Neural cell (in vitro differentiated cells): ENCODE results near the gene C10orf143. TPM values are rescaled to one million over a fixed set of nuclear protein-coding genes. Genes with fewer than 3 reads are reported as not detected.

Source experiments
- H2AFZ ChIP-seq: fragments of 200-600, 300-800 bp; sonication (generic), shearing (Covaris generic); 2 replicates; pipeline ENCODE4 v1.6.0; 2014; ENCODE audit warnings: low read depth, mild to moderate bottlenecking, antibody characterized with exemption, low read length, moderate library complexity
- H3F3A ChIP-seq: fragments of 200-600 bp; shearing (Covaris generic); 2 replicates; pipeline ENCODE4 v1.6.1; 2016; ENCODE audit warnings: mild to moderate bottlenecking, moderate library complexity, mixed read lengths, antibody characterized with exemption, low read length; ENCODE audit not compliant: insufficient read depth, poor library complexity, severe bottlenecking
- H3K27ac ChIP-seq: fragments of 200-600, 300-800 bp; sonication (generic), shearing (Covaris generic); 2 replicates; pipeline ENCODE4 v1.5.1; 2014; ENCODE audit warnings: mild to moderate bottlenecking, low read length, moderate library complexity
- H3K27me3 ChIP-seq: fragments of 300-800, 200-600 bp; sonication (generic), shearing (Covaris generic); 2 replicates; pipeline ENCODE4 v1.6.0; 2014; ENCODE audit warnings: mild to moderate bottlenecking, low read depth, low read length, moderate library complexity; ENCODE audit not compliant: insufficient read depth
- H3K36me3 ChIP-seq: fragments of 300-800, 200-600 bp; sonication (generic), shearing (Covaris generic); 2 replicates; pipeline ENCODE4 v1.5.1; 2014; ENCODE audit warnings: mild to moderate bottlenecking, antibody characterized with exemption, low read length, moderate library complexity; ENCODE audit not compliant: insufficient read depth
- H3K4me2 ChIP-seq: fragments of 300-800, 200-600 bp; sonication (generic), shearing (Covaris generic); 2 replicates; pipeline ENCODE4 v1.6.0; 2014; ENCODE audit warnings: mild to moderate bottlenecking, low read length
- H3K4me3 ChIP-seq: fragments of 300-800, 200-600 bp; sonication (generic), shearing (Covaris generic); 2 replicates; pipeline ENCODE4 v1.5.1; 2014; ENCODE audit warnings: mild to moderate bottlenecking, low read length, moderate library complexity
- H3K79me2 ChIP-seq: fragments of 200-600 bp; shearing (Covaris generic); replicated peaks from 2 replicates; pipeline ENCODE4 v1.6.0; 2014; ENCODE audit warnings: mild to moderate bottlenecking, low read length, moderate library complexity; ENCODE audit not compliant: insufficient read depth
- H3K9ac ChIP-seq: fragments of 300-800, 200-600 bp; sonication (generic), shearing (Covaris generic); 2 replicates; pipeline ENCODE4 v1.6.1; 2016; ENCODE audit warnings: mild to moderate bottlenecking, low read length, mixed read lengths
- H3K9me2 ChIP-seq: fragments of 200-600 bp; shearing (Covaris generic); 2 replicates; pipeline ENCODE4 v1.6.1; 2016; ENCODE audit warnings: mild to moderate bottlenecking, low read length, mixed read lengths; ENCODE audit not compliant: insufficient read depth
- H3K9me3 ChIP-seq: fragments of 200-600, 300-800 bp; sonication (generic), shearing (Covaris generic); 2 replicates; pipeline ENCODE4 v1.6.1; 2016; ENCODE audit warnings: mild to moderate bottlenecking, mixed run types, low read length, moderate library complexity, mixed read lengths
- H4K20me1 ChIP-seq: fragments of 200-600 bp; shearing (Covaris generic); 2 replicates; pipeline ENCODE4 v1.6.1; 2016; ENCODE audit warnings: mild to moderate bottlenecking, mixed run types; ENCODE audit not compliant: insufficient read depth
- CTCF ChIP-seq: fragments of 450-650 bp; IDR thresholded peaks from 2 replicates; pipeline ENCODE4 v1.5.1; 2014; ENCODE audit warnings: antibody characterized with exemption, mild to moderate bottlenecking, moderate library complexity; ENCODE audit not compliant: poor library complexity, severe bottlenecking
- EP300 ChIP-seq: fragments of 450-650 bp; conservative IDR thresholded peaks from 2 replicates; pipeline ENCODE4 v1.6.1; 2014; ENCODE audit warnings: antibody characterized with exemption, mild to moderate bottlenecking, moderate library complexity; ENCODE audit not compliant: poor library complexity, severe bottlenecking
- EZH2 ChIP-seq: fragments of 200-600, 300-800 bp; shearing (Covaris generic), sonication (generic); IDR thresholded peaks from 2 replicates; pipeline ENCODE4 v1.6.1; 2014; ENCODE audit warnings: antibody characterized with exemption, low read length, borderline replicate concordance, mild to moderate bottlenecking; ENCODE audit not compliant: insufficient read depth, poor library complexity, severe bottlenecking
- RAD21 ChIP-seq: fragments of 450-650 bp; conservative IDR thresholded peaks from 2 replicates; pipeline ENCODE4 v1.6.1; 2014; ENCODE audit warnings: antibody characterized with exemption, mild to moderate bottlenecking, moderate library complexity
- REST ChIP-seq: IDR thresholded peaks from 2 replicates; pipeline ENCODE4 v1.6.1; 2012; ENCODE audit warnings: borderline replicate concordance
- SMC3 ChIP-seq: fragments of 450-650 bp; conservative IDR thresholded peaks from 2 replicates; pipeline ENCODE4 v1.6.1; 2014; ENCODE audit warnings: antibody characterized with exemption, mild to moderate bottlenecking, moderate library complexity; ENCODE audit not compliant: poor library complexity
- TAF1 ChIP-seq: IDR thresholded peaks from 2 replicates; pipeline ENCODE4 v1.6.1; 2012; ENCODE audit warnings: low read depth
- polyA plus RNA-seq: library from polyadenylated mRNA; depleted of rRNA; stranded (reverse); fragments of >200 nt; gene quantifications from 2 replicates; pipeline ENCODE4 v1.2.3, GENCODE V29; 2014

The C10orf143 gene
- polyA plus RNA-seq, 1 donor from 2014 or later: 1.4 TPM

- H3K9me2 ChIP-seq: no peaks in the 10 kb centered on the region
- H3K4me3 ChIP-seq: no peak overlapping the region
- TF ChIP-seq TAF1: no peak
- no peak for TF ChIP-seq EZH2
- no peak for TF ChIP-seq RAD21
- TF ChIP-seq SMC3: no peak
- TF ChIP-seq CTCF: no peak
- no peak for TF ChIP-seq EP300
- TF ChIP-seq REST: no peak
- H3K9me3 ChIP-seq: no peaks in the 10 kb centered on the region
- no peak overlapping the region for H3K4me2 ChIP-seq
- H3K9ac ChIP-seq: no peak overlapping the region
- no peak overlapping the region for H3K27ac ChIP-seq
- no peaks in the 10 kb centered on the region for H3K27me3 ChIP-seq
- H4K20me1 ChIP-seq: no peaks in the 10 kb centered on the region
- no peaks in the 10 kb centered on the region for H3K79me2 ChIP-seq
- H2AFZ ChIP-seq: no peak overlapping the region
- H3F3A ChIP-seq: no peaks in the 10 kb centered on the region
- H3K36me3 ChIP-seq: no peaks in the 10 kb centered on the region
Observed at GRCh38 chr10:130016993-130017630, 93.5 kb downstream of the C10orf143 start.

GRCh38 chr10:130016095-130016494, 94.5 kb downstream of the C10orf143 start:
- H3K9me3 ChIP-seq: no peaks in the 10 kb centered on the region
- H4K20me1 ChIP-seq: no peaks in the 10 kb centered on the region
- H3K4me3 ChIP-seq: no peak overlapping the region
- H3K79me2 ChIP-seq: no peaks in the 10 kb centered on the region
- no peaks in the 10 kb centered on the region for H3K36me3 ChIP-seq
- no peaks in the 10 kb centered on the region for H3K9me2 ChIP-seq
- no peak overlapping the region for H3K27ac ChIP-seq
- no peak overlapping the region for H3K4me2 ChIP-seq
- H3K27me3 ChIP-seq: no peaks in the 10 kb centered on the region
- H3K9ac ChIP-seq: no peak overlapping the region
- no peak overlapping the region for H2AFZ ChIP-seq
- no peak for TF ChIP-seq SMC3
- no peak for TF ChIP-seq CTCF
- H3F3A ChIP-seq: no peaks in the 10 kb centered on the region
